K562 (cell line): ENCODE data around the gene LRRC3. TPM values are rescaled to one million over a fixed set of nuclear protein-coding genes. Genes with fewer than 3 reads are reported as not detected.

Experiments used
- ADNP ChIP-seq: fragments of 200-800 bp; sonication (Bioruptor generic); IDR thresholded peaks from 2 replicates; pipeline ENCODE4 v1.6.1; 2016; ENCODE audit warnings: missing genetic modification characterization, missing compliant biosample characterization
- CTCFL ChIP-seq: IDR thresholded peaks from 2 replicates; pipeline ENCODE4 v1.6.1; 2011; ENCODE audit warnings: borderline replicate concordance, low read depth, mild to moderate bottlenecking, moderate library complexity, low read length; ENCODE audit not compliant: insufficient read depth, poor library complexity, severe bottlenecking
- MITF ChIP-seq: IDR thresholded peaks from 2 replicates; pipeline ENCODE4 v1.6.1; 2014; ENCODE audit warnings: antibody characterized with exemption
- MYBL2 ChIP-seq, 2 experiments: fragments of 450-650 bp in 1 of 2; sonication (generic) in 1 of 2; formaldehyde crosslinking in 1 of 2; IDR thresholded peaks; 2 replicates each; pipeline versions ENCODE4 v1.6.1 to v1.8.1; 2017 to 2022; ENCODE audit warnings: borderline replicate concordance in 1 of 2, inconsistent platforms in 1 of 2, low read depth in 1 of 2, mild to moderate bottlenecking in 1 of 2, missing genetic modification reagents in 1 of 2, moderate library complexity in 1 of 2
- PTTG1 ChIP-seq: fragments of 450-650 bp; IDR thresholded peaks from 2 replicates; pipeline ENCODE4 v1.6.1; 2016; ENCODE audit warnings: low read depth, mild to moderate bottlenecking, missing genetic modification characterization, missing compliant biosample characterization
- SMAD1 ChIP-seq: fragments of 150-350 bp; IDR thresholded peaks from 2 replicates; pipeline ENCODE4 v1.6.1; 2014; ENCODE audit warnings: low read length, low read depth; ENCODE audit not compliant: partially characterized antibody
- TFAM ChIP-seq: fragments of 250-450 bp; sonication (Bioruptor Pico); conservative IDR thresholded peaks from 2 replicates; pipeline ENCODE4 v1.5.0; 2021; ENCODE audit warnings: mild to moderate bottlenecking, moderate library complexity
- ZNF785 ChIP-seq: fragments of 250-450 bp; sonication (Bioruptor Pico); IDR thresholded peaks from 2 replicates; pipeline ENCODE4 v1.4.0; 2020; ENCODE audit warnings: mild to moderate bottlenecking
- polyA plus RNA-seq, 8 experiments: library from polyadenylated mRNA; depleted of rRNA in 4 of 8; stranded (reverse) in 5 of 8; unstranded in 3 of 8; fragments of >200 nt; fragmentation: Nextera tagmentation in 2 of 8; fragmentation: Illumina TruSeq in 1 of 8; extraction: Ambion mirVana in 2 of 8; extraction: Trizol in 1 of 8; gene quantifications; 2 replicates each; pipeline versions ENCODE4 v1.2.1 to v1.2.3, GENCODE V29; 2011 to 2014; ENCODE audit warnings: inconsistent platforms in 1 of 8, missing spikeins in 1 of 8
- total RNA-seq, 7 experiments: library from RNA; depleted of rRNA in 6 of 7; stranded (reverse); fragments of >200 nt in 6 of 7; fragmentation: Illumina TruSeq in 2 of 7; extraction: Trizol in 2 of 7; gene quantifications; 2 replicates each; pipeline versions ENCODE4 v1.2.1 to v1.2.3, GENCODE V29; 2011 to 2021; ENCODE audit warnings: low replicate concordance in 1 of 7
- TF ChIP-seq, protein P1 (sequence below): fragments of 450-650 bp; IDR thresholded peaks from 2 replicates; pipeline ENCODE4 v1.6.1; 2016; ENCODE audit warnings: mild to moderate bottlenecking, moderate library complexity

LRRC3 gene
- total and polyA plus RNA-seq, 9 of the 15 experiments (the other 6 are each of a cell fraction or from before 2014, with no cell fraction given) = 0.04 TPM; not detected in 7

- TF ChIP-seq, protein P1, sequence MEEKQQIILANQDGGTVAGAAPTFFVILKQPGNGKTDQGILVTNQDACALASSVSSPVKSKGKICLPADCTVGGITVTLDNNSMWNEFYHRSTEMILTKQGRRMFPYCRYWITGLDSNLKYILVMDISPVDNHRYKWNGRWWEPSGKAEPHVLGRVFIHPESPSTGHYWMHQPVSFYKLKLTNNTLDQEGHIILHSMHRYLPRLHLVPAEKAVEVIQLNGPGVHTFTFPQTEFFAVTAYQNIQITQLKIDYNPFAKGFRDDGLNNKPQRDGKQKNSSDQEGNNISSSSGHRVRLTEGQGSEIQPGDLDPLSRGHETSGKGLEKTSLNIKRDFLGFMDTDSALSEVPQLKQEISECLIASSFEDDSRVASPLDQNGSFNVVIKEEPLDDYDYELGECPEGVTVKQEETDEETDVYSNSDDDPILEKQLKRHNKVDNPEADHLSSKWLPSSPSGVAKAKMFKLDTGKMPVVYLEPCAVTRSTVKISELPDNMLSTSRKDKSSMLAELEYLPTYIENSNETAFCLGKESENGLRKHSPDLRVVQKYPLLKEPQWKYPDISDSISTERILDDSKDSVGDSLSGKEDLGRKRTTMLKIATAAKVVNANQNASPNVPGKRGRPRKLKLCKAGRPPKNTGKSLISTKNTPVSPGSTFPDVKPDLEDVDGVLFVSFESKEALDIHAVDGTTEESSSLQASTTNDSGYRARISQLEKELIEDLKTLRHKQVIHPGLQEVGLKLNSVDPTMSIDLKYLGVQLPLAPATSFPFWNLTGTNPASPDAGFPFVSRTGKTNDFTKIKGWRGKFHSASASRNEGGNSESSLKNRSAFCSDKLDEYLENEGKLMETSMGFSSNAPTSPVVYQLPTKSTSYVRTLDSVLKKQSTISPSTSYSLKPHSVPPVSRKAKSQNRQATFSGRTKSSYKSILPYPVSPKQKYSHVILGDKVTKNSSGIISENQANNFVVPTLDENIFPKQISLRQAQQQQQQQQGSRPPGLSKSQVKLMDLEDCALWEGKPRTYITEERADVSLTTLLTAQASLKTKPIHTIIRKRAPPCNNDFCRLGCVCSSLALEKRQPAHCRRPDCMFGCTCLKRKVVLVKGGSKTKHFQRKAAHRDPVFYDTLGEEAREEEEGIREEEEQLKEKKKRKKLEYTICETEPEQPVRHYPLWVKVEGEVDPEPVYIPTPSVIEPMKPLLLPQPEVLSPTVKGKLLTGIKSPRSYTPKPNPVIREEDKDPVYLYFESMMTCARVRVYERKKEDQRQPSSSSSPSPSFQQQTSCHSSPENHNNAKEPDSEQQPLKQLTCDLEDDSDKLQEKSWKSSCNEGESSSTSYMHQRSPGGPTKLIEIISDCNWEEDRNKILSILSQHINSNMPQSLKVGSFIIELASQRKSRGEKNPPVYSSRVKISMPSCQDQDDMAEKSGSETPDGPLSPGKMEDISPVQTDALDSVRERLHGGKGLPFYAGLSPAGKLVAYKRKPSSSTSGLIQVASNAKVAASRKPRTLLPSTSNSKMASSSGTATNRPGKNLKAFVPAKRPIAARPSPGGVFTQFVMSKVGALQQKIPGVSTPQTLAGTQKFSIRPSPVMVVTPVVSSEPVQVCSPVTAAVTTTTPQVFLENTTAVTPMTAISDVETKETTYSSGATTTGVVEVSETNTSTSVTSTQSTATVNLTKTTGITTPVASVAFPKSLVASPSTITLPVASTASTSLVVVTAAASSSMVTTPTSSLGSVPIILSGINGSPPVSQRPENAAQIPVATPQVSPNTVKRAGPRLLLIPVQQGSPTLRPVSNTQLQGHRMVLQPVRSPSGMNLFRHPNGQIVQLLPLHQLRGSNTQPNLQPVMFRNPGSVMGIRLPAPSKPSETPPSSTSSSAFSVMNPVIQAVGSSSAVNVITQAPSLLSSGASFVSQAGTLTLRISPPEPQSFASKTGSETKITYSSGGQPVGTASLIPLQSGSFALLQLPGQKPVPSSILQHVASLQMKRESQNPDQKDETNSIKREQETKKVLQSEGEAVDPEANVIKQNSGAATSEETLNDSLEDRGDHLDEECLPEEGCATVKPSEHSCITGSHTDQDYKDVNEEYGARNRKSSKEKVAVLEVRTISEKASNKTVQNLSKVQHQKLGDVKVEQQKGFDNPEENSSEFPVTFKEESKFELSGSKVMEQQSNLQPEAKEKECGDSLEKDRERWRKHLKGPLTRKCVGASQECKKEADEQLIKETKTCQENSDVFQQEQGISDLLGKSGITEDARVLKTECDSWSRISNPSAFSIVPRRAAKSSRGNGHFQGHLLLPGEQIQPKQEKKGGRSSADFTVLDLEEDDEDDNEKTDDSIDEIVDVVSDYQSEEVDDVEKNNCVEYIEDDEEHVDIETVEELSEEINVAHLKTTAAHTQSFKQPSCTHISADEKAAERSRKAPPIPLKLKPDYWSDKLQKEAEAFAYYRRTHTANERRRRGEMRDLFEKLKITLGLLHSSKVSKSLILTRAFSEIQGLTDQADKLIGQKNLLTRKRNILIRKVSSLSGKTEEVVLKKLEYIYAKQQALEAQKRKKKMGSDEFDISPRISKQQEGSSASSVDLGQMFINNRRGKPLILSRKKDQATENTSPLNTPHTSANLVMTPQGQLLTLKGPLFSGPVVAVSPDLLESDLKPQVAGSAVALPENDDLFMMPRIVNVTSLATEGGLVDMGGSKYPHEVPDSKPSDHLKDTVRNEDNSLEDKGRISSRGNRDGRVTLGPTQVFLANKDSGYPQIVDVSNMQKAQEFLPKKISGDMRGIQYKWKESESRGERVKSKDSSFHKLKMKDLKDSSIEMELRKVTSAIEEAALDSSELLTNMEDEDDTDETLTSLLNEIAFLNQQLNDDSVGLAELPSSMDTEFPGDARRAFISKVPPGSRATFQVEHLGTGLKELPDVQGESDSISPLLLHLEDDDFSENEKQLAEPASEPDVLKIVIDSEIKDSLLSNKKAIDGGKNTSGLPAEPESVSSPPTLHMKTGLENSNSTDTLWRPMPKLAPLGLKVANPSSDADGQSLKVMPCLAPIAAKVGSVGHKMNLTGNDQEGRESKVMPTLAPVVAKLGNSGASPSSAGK = no peak
- TF ChIP-seq ZNF785 (CRISPR knock-in tag) (no peak), PTTG1 (tag) (no peak), MYBL2 (IDR thresholded peaks at IDR 0.05; ENCODE audit: low read depth) (no peak), MYBL2 (CRISPR knock-in tag; IDR thresholded peaks at IDR 0.05; ENCODE audit: borderline replicate concordance) (no peak), ADNP (no peak), MITF (no peak), CTCFL (no peak), SMAD1 (no peak), TFAM (CRISPR knock-in tag) (no peak)
These were observed 20.0 kb downstream of the LRRC3 start (continued) for GRCh38 chr21:44475266-44475845.
